ENCODE measurements around the gene KCNQ4.

Gene KCNQ4

GRCh38 chr1:40878906-40879305 is 95.3 kb downstream of the KCNQ4 start:
- WGBS = 99% methylated on average over 2 of the region's 2 CpGs
- no peak overlapping the region for H3K9ac ChIP-seq (ENCODE audit: low read depth, low read length)
- peaks cover 7% of the 10 kb centered on the region for H3K9me3 ChIP-seq (ENCODE audit: insufficient read depth, low read depth, low read length)
- no peaks in the 10 kb centered on the region for H3K36me3 ChIP-seq (ENCODE audit: insufficient read depth, low read length)
- no peak overlapping the region for H3K27ac ChIP-seq (ENCODE audit: low read depth, low read length)
- no peak overlapping the region for H3K4me3 ChIP-seq (ENCODE audit: low read length)
- H3K27me3 ChIP-seq (ENCODE audit: insufficient read depth, low read length) = peaks cover 10% of the 10 kb centered on the region
- H3K4me1 ChIP-seq (ENCODE audit: insufficient read depth, low read length) = peaks cover 11% of the 10 kb centered on the region; the same call in 1 of the 2 replicates

DNA sequence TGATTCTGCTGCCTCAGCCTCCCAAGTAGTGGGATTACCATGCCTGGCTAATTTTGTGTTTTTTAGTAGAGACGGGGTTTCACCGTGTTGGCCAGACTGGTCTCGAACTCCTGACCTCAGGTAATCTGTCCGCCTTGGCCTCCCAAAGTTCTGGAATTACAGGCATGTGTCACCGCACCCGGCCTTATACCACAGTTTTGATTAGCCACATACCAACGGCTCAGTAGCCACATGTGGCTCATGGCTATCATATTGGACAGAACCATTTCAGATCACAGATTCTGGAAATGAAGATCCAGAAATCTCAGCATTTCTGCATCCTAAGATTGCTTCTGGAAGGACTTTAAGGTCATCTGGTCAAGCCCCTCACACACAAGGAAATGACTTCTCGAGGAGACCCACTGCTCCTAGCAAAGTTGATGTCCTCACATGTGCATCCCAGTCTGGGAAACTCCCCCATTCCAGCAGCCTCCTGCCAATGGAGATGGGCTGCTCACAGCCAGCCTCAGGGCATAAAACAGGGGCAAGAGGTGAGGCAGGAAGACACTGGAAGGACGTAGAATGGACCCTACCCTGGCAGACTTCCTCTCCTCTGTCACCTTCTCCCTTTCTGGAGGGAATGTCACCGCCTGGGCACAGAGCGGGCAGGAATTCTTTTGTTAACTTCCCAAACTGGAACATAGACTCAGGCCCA is 96.0 kb downstream of the KCNQ4 start:
- WGBS = 88% methylated on average over 11 of the region's 11 CpGs
- H3K4me1 ChIP-seq (ENCODE audit: insufficient read depth, low read length) = peaks cover 11% of the 10 kb centered on the region; the same call in 1 of the 2 replicates
- no peak overlapping the region for H3K27ac ChIP-seq (ENCODE audit: low read depth, low read length)
- H3K27me3 ChIP-seq (ENCODE audit: insufficient read depth, low read length) = peaks cover 17% of the 10 kb centered on the region
- H3K9me3 ChIP-seq (ENCODE audit: insufficient read depth, low read depth, low read length) = peaks cover 7% of the 10 kb centered on the region
- no peak overlapping the region for H3K9ac ChIP-seq (ENCODE audit: low read depth, low read length)
- H3K36me3 ChIP-seq (ENCODE audit: insufficient read depth, low read length) = no peaks in the 10 kb centered on the region
- H3K4me3 ChIP-seq (ENCODE audit: low read length) = no peak overlapping the region

GRCh38 chr1:40880813-40881549 is 97.4 kb downstream of the KCNQ4 start:
- Histone ChIP-seq H3K9me3 (ENCODE audit: insufficient read depth, low read depth, low read length) (peaks cover 7% of the 10 kb centered on the region), H3K36me3 (ENCODE audit: insufficient read depth, low read length) (no peaks in the 10 kb centered on the region), H3K9ac (ENCODE audit: low read depth, low read length) (no peak overlapping the region), H3K27me3 (ENCODE audit: insufficient read depth, low read length) (peaks cover 21% of the 10 kb centered on the region), H3K27ac (ENCODE audit: low read depth, low read length) (no peak overlapping the region), H3K4me3 (ENCODE audit: low read length) (no peak overlapping the region), H3K4me1 (ENCODE audit: insufficient read depth, low read length) (peaks cover 11% of the 10 kb centered on the region; the same call in 1 of the 2 replicates)
- WGBS = 75% methylated on average over 6 of the region's 6 CpGs

- Histone ChIP-seq H3K9me3 (ENCODE audit: insufficient read depth, low read depth, low read length) (no peaks in the 10 kb centered on the region), H3K4me1 (ENCODE audit: insufficient read depth, low read length) (peaks cover 4% of the 10 kb centered on the region; the same call in 1 of the 2 replicates), H3K9ac (ENCODE audit: low read depth, low read length) (no peak overlapping the region), H3K4me3 (ENCODE audit: low read length) (peak overlapping the region; percentile 53), H3K36me3 (ENCODE audit: insufficient read depth, low read length) (no peaks in the 10 kb centered on the region), H3K27ac (ENCODE audit: low read depth, low read length) (no peak overlapping the region), H3K27me3 (ENCODE audit: insufficient read depth, low read length) (peaks cover 21% of the 10 kb centered on the region)
- WGBS = 20% methylated on average over 72 of the region's 73 CpGs
Observed at GRCh38 chr1:40884055-40884795, 100.6 kb downstream of the KCNQ4 start.

GRCh38 chr1:40886318-40887011 is 102.9 kb downstream of the KCNQ4 start:
- Histone ChIP-seq H3K27ac (ENCODE audit: low read depth, low read length) (no peak overlapping the region), H3K4me3 (ENCODE audit: low read length) (no peak overlapping the region), H3K9me3 (ENCODE audit: insufficient read depth, low read depth, low read length) (no peaks in the 10 kb centered on the region), H3K27me3 (ENCODE audit: insufficient read depth, low read length) (peaks cover 21% of the 10 kb centered on the region), H3K36me3 (ENCODE audit: insufficient read depth, low read length) (no peaks in the 10 kb centered on the region), H3K9ac (ENCODE audit: low read depth, low read length) (no peak overlapping the region), H3K4me1 (ENCODE audit: insufficient read depth, low read length) (no peaks in the 10 kb centered on the region)
- 78% methylated on average over 7 of the region's 7 CpGs for WGBS

GRCh38 chr1:40887012-40887378 is 103.4 kb downstream of the KCNQ4 start:
- H3K36me3 ChIP-seq (ENCODE audit: insufficient read depth, low read length) = no peaks in the 10 kb centered on the region
- H3K4me1 ChIP-seq (ENCODE audit: insufficient read depth, low read length) = no peaks in the 10 kb centered on the region
- WGBS = 78% methylated on average over 1 of the region's 1 CpG

DNA sequence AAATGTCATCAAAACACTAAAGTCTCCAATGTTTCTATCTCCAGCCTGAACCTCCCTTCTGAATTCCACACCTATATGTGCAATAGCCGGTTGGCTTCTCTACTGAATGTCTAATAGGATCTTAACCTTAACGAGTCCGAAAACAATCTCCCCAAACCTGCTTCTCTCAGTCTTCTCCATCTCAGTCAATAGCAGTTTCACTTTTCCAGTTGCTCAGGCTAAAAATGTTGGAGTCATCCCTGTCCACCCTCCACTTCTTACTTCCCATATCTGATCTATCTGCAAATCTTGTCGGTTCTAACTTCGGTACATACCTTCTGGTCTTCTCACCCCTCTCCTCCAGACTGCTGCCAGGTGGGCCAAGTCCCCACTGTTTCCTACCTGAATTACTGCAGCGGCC is 104.1 kb downstream of the KCNQ4 start:
- Histone ChIP-seq H3K4me1 (ENCODE audit: insufficient read depth, low read length) (no peaks in the 10 kb centered on the region), H3K27me3 (ENCODE audit: insufficient read depth, low read length) (peaks cover 21% of the 10 kb centered on the region), H3K9me3 (ENCODE audit: insufficient read depth, low read depth, low read length) (no peaks in the 10 kb centered on the region), H3K4me3 (ENCODE audit: low read length) (no peak overlapping the region), H3K27ac (ENCODE audit: low read depth, low read length) (no peak overlapping the region), H3K9ac (ENCODE audit: low read depth, low read length) (no peak overlapping the region), H3K36me3 (ENCODE audit: insufficient read depth, low read length) (no peaks in the 10 kb centered on the region)
- WGBS = 92% methylated on average over 6 of the region's 6 CpGs

More at GRCh38 chr1:40887012-40887378, 103.4 kb downstream of the KCNQ4 start:
- no peaks in the 10 kb centered on the region for H3K9me3 ChIP-seq (ENCODE audit: insufficient read depth, low read depth, low read length)
- H3K9ac ChIP-seq (ENCODE audit: low read depth, low read length) = no peak overlapping the region
- H3K27me3 ChIP-seq (ENCODE audit: insufficient read depth, low read length) = peaks cover 21% of the 10 kb centered on the region
- no peak overlapping the region for H3K27ac ChIP-seq (ENCODE audit: low read depth, low read length)
- no peak overlapping the region for H3K4me3 ChIP-seq (ENCODE audit: low read length)

Data from HUES64 (cell line).